ENCODE results near the gene CD40LG.

The CD40LG gene

DNA sequence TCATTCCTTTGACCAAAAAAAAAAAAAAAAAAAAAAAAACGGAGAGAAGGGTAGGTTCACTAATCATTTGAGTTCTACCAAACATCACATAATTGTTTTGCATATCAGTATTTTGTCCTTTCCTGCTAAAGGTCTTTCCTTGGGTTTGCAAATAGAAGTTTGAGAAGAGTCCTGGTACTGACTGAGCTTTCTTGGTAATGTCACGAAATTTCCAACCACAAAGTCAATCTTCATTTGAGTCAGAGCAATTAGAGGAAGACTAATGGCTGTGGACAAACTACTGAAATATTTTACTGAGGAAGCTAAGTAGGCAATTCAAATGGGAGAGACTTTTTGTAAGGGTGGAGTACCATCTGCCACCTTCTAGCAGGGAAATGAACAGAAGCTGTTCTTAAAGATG is 21.7 kb upstream of the CD40LG start:
- FAIRE-seq: no peak

DNA sequence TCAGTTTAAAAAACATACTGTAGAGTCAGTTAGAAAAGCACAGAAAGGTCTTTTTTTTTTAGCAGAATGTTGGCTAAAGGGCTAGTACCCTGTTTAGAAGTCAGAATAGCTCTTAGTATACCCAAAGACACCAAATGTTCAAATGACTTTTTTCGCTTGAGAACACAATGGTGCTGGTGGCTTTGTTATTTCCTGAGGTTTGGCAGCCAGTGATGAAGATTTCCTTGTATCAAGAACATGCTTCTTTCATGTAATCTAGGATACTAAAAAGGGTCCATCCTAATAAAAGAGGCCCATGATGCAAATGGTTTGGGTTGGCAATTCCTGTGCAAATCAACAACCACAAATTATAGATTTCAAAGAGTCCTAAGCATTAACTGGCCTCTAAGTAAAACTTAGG is 21.1 kb upstream of the CD40LG start:
- no peak for FAIRE-seq
- TF ChIP-seq POLR2AphosphoS5 (IDR thresholded peaks at IDR 0.05; ENCODE audit: low read depth, low read length) (no peak), POLR2A (IDR thresholded peaks at IDR 0.05; ENCODE audit: low read depth, low read length) (no peak), TAF1 (IDR thresholded peaks at IDR 0.05; ENCODE audit: borderline replicate concordance, low read depth, low read length) (no peak)
- DNase-seq (ENCODE audit: insufficient read length): no peak

More for the DNA sequence above, 21.7 kb upstream of the CD40LG start:
- no peak for DNase-seq (ENCODE audit: insufficient read length)
- no peak for TF ChIP-seq TAF1 (IDR thresholded peaks at IDR 0.05; ENCODE audit: borderline replicate concordance, low read depth, low read length)
- no peak for TF ChIP-seq POLR2AphosphoS5 (IDR thresholded peaks at IDR 0.05; ENCODE audit: low read depth, low read length)
- TF ChIP-seq POLR2A (IDR thresholded peaks at IDR 0.05; ENCODE audit: low read depth, low read length): no peak

DNA sequence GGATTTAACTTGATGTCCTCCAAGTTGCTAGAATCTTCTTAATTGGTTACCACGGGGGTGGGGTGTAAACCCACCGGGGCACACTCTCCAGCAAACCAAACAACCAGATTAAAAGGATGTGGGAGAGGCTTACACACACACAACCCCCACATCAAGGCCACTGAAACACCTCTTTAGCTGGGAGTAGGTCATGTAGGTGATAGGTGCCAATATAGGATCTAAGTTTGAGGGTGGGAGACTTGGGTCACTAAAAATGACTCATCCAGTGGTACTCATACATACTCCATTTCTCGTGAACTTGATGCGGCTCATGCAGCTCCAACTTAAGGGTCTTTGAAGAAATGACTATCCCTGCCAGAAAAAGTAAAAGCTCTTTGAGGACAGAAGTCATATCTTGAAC is 20.5 kb upstream of the CD40LG start:
- no peak for FAIRE-seq
- TF ChIP-seq TAF1 (IDR thresholded peaks at IDR 0.05; ENCODE audit: borderline replicate concordance, low read depth, low read length) (no peak), POLR2AphosphoS5 (IDR thresholded peaks at IDR 0.05; ENCODE audit: low read depth, low read length) (no peak), POLR2A (IDR thresholded peaks at IDR 0.05; ENCODE audit: low read depth, low read length) (no peak)

DNA sequence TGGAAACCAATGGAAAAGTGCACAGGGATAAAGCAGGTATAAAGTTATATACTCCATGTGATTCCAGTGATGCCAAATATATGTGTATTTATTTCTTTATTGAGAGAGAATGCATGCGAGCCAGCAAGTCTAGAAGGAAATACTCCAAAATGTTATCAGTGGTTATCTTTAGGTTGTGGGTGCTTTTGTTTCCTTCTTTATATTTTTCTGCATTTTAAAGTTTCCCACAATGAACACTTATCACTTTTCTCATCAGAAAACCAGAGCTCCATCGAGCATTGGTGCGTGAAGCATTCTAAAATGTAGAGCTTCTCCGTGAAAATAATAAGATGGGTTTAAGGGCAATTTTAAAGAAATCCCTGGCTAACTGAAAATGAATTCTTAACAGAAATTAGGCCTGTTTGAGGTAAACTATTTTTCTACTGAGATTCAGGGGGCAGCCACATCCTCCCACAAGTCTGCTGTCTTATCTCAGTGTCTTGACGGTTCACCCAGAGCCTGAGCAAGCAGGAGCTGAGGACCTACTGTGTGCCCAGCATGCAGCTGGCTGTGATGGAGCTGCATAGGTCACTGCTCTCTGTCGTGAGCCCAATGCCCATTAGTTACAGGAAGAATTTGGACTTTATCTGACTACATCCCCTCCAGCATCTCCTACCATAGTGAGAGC is 18.7 kb upstream of the CD40LG start:
- TF ChIP-seq POLR2AphosphoS5 (IDR thresholded peaks at IDR 0.05; ENCODE audit: low read depth, low read length) (no peak), TAF1 (IDR thresholded peaks at IDR 0.05; ENCODE audit: borderline replicate concordance, low read depth, low read length) (no peak), POLR2A (IDR thresholded peaks at IDR 0.05; ENCODE audit: low read depth, low read length) (no peak)
- FAIRE-seq: no peak
- DNase-seq (ENCODE audit: insufficient read length): no peak

More for the DNA sequence above, 20.5 kb upstream of the CD40LG start:
- no peak for DNase-seq (ENCODE audit: insufficient read length)

DNA sequence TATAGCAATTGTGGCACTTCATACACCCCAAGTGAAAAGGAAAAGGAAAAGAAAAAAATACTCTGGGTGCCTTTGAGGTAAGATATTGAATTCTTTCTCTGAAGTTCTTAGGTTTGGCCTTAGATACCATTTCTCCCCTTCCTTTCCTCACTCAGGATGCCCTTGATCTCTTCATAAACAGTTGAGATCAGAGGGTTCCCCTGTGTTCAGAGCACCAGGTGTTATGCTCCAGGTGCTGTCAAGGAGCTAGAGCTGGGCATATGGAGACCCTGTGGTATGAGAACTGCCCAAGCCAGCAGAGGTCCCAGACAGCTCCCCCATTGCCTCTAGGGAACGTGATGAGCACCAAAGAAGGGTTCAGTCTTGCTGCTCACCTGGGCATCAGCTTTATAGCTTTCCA is 17.1 kb upstream of the CD40LG start:
- DNase-seq (ENCODE audit: insufficient read length): no peak
- no peak for FAIRE-seq
- TF ChIP-seq POLR2A (IDR thresholded peaks at IDR 0.05; ENCODE audit: low read depth, low read length): no peak
- TF ChIP-seq TAF1 (IDR thresholded peaks at IDR 0.05; ENCODE audit: borderline replicate concordance, low read depth, low read length): no peak
- no peak for TF ChIP-seq POLR2AphosphoS5 (IDR thresholded peaks at IDR 0.05; ENCODE audit: low read depth, low read length)

DNA sequence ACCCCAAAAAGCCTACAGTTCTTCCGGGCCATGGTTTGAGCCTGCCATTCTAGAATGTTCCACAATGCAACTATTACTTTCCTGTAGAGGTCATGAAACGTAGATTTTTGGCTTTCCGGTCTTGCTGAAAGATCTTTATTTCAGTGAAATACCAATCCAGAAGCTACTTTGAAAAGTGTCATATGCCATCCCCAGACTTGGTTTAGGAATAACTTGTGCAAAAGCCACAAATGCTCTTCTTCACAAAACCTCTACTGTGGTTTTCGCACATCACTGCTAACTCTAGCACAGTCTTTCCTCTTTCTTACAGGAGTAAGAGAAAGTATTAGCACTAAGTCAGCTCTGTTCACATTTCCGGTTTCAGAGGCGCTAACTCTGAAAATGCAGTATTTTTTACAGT is 12.7 kb upstream of the CD40LG start:
- FAIRE-seq (peak; percentile 53), DNase-seq (ENCODE audit: insufficient read length) (no peak)
- TF ChIP-seq POLR2AphosphoS5 (IDR thresholded peaks at IDR 0.05; ENCODE audit: low read depth, low read length) (no peak), POLR2A (IDR thresholded peaks at IDR 0.05; ENCODE audit: low read depth, low read length) (no peak), TAF1 (IDR thresholded peaks at IDR 0.05; ENCODE audit: borderline replicate concordance, low read depth, low read length) (no peak)

DNA sequence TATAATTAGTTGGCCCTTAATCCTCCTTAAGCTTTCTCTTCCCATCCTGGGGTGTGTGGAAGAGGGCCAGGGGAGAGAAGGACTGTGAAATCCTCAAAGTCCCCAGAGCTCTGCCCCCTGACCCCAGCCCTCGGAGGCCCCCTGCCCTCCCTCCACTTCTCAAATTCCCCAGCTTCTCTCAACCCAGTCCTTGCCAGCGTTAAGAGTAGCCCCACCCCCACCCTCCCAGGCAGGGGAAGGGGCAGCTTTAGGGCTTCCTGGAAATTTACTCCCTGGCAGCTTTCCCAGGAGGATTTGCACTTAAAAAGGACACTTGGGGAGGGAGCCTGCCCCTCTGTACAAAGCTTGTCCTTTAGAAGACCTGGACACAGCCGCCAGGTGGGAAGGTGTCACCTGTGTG is 11.8 kb upstream of the CD40LG start:
- DNase-seq (ENCODE audit: insufficient read length) (no peak), FAIRE-seq (no peak)
- TF ChIP-seq TAF1 (IDR thresholded peaks at IDR 0.05; ENCODE audit: borderline replicate concordance, low read depth, low read length) (no peak), POLR2AphosphoS5 (IDR thresholded peaks at IDR 0.05; ENCODE audit: low read depth, low read length) (no peak), POLR2A (IDR thresholded peaks at IDR 0.05; ENCODE audit: low read depth, low read length) (no peak)

DNA sequence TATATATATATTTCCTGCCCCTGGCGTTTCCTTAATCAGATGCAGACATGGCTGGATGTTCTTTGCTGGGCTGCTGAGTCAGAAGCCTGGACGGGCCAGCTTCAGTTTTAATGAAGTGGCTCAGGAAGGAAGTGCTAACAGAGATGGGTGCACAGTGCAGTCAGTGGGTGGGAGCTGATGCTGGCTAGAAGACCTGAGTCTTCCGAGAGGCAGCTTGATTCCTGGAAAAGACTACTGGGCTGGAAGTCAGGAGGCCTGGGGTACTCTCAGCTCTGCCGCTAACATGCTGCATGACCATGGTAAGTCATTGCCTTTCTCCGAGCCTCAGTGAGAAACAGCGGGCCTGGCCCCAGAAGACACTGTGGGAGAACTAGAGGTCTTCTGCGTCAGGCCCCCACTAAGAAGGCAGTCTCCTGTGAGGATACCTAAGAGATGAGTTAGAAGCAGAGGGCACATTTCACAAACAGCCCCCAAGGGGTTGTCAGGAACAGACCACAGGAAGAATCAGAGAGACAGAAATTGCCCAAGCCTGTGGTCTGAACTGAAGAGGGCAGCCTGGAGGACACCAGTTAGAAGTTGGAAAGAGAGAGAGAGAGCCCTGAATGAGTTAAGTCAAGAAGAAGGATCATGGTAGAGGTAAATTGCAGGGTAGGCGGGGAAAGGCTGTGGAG is 8.3 kb upstream of the CD40LG start:
- FAIRE-seq (no peak), DNase-seq (ENCODE audit: insufficient read length) (no peak)
- TF ChIP-seq TAF1 (IDR thresholded peaks at IDR 0.05; ENCODE audit: borderline replicate concordance, low read depth, low read length) (no peak), POLR2A (IDR thresholded peaks at IDR 0.05; ENCODE audit: low read depth, low read length) (no peak), POLR2AphosphoS5 (IDR thresholded peaks at IDR 0.05; ENCODE audit: low read depth, low read length) (no peak)

DNA sequence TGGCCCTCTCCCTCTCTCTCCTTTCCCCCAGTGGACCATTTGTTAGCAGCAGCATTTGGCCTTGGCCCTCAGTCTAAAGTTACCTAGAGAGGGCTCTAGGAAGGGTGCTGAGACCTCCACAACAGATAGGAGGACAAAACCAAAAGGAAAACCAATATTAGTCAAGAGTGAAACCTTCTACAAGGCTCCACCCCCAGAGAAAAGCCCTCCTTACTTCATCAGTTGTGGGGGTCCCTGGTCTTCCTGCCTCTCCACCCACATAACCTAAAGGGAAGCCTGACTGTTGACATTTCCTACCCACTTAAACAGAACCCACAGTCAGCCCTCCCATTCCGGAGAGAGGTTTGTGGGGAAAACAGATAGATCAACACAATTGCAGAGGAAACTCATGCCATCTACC is 4.7 kb upstream of the CD40LG start:
- FAIRE-seq (peak; percentile 24), DNase-seq (ENCODE audit: insufficient read length) (no peak)
- TF ChIP-seq POLR2AphosphoS5 (IDR thresholded peaks at IDR 0.05; ENCODE audit: low read depth, low read length) (no peak), TAF1 (IDR thresholded peaks at IDR 0.05; ENCODE audit: borderline replicate concordance, low read depth, low read length) (no peak), POLR2A (IDR thresholded peaks at IDR 0.05; ENCODE audit: low read depth, low read length) (no peak)

DNA sequence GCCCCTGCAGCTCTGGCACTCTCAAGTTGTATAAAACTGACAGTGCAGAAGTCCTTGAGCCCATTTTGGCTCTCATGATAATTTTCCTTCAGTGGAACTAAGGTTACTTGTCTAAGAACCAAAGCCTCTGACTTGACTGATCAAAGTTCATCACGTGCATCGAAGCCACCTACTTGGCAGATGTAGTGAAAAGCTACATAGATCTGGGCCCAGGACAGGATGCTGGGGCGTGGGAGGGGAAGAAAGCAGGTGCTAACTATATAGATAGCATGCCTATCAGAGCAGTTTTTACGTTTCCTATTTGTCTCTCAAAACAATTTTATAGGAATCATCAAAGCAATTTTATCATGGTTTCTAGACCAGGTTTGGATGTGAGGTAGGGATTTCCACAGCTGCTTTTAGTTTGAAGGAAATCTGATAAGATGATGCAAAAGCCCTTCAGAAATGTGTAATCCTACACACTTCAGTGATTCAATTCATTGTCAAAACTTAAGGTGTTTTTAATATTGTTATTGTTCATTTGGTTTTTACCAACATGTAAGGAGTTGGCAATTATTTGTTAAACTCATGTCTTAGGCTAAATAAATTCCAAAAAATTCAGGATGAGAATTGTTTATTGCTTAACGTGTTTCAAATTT is 1.2 kb upstream of the CD40LG start:
- TF ChIP-seq POLR2A (IDR thresholded peaks at IDR 0.05; ENCODE audit: low read depth, low read length): no peak
- TF ChIP-seq TAF1 (IDR thresholded peaks at IDR 0.05; ENCODE audit: borderline replicate concordance, low read depth, low read length): no peak
- no peak for TF ChIP-seq POLR2AphosphoS5 (IDR thresholded peaks at IDR 0.05; ENCODE audit: low read depth, low read length)
- no peak for DNase-seq (ENCODE audit: insufficient read length)
- FAIRE-seq: no peak

DNA sequence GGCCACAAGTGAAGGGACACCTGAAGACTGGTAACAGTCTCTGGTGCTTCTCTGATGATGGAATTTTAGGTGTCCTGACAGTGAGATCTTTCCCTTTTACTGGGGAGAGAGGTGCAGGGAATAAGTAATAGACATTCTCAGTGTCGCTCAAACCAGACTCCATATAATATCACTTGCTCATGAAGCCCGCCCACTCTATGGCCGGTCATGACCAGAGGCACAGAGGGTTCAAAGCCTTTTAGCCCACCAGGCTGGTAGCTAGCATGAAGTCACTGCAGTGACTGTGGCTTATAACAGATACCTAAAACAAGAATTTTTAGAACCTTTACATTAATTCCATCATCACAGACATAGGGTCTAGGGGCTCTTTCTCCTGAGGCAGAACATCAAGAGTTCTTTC is 2.9 kb downstream of the CD40LG start:
- FAIRE-seq: no peak
- DNase-seq (ENCODE audit: insufficient read length): no peak
- TF ChIP-seq TAF1 (IDR thresholded peaks at IDR 0.05; ENCODE audit: borderline replicate concordance, low read depth, low read length): no peak
- no peak for TF ChIP-seq POLR2AphosphoS5 (IDR thresholded peaks at IDR 0.05; ENCODE audit: low read depth, low read length)
- no peak for TF ChIP-seq POLR2A (IDR thresholded peaks at IDR 0.05; ENCODE audit: low read depth, low read length)

Data from GM12892 (cell line).